DOHH2 (cell line): ENCODE data around the gene DOK6.

Experiments
- H3F3A ChIP-seq: fragments of 200-600 bp; sonication (generic), shearing (Covaris generic); 2 replicates; pipeline ENCODE4 v1.6.0; 2016; ENCODE audit warnings: antibody characterized with exemption, mild to moderate bottlenecking; ENCODE audit not compliant: control insufficient read depth, insufficient read depth
- H3K27ac ChIP-seq: fragments of 200-600 bp; sonication (generic); 2 replicates; pipeline ENCODE4 v1.5.1; 2014; ENCODE audit warnings: low read depth, mild to moderate bottlenecking, low read length, moderate library complexity
- H3K27me3 ChIP-seq: fragments of 200-600 bp; sonication (generic); 2 replicates; pipeline ENCODE4 v1.6.1; 2014; ENCODE audit warnings: mild to moderate bottlenecking, low read length, mixed read lengths; ENCODE audit not compliant: control insufficient read depth
- H3K36me3 ChIP-seq: fragments of 200-600 bp; sonication (generic); 2 replicates; pipeline ENCODE4 v1.6.1; 2014; ENCODE audit warnings: mild to moderate bottlenecking, low read length, moderate library complexity, mixed read lengths; ENCODE audit not compliant: control insufficient read depth
- H3K4me1 ChIP-seq: fragments of 200-600 bp; sonication (generic); 2 replicates; pipeline ENCODE4 v1.6.1; 2014; ENCODE audit warnings: mild to moderate bottlenecking, low read length, mixed read lengths; ENCODE audit not compliant: control insufficient read depth
- H3K4me2 ChIP-seq: fragments of 200-600 bp; sonication (generic); 2 replicates; pipeline ENCODE4 v1.6.0; 2014; ENCODE audit warnings: mild to moderate bottlenecking, low read length, moderate library complexity
- H3K4me3 ChIP-seq: fragments of 200-600 bp; sonication (generic); 2 replicates; pipeline ENCODE4 v1.5.1; 2014; ENCODE audit warnings: mild to moderate bottlenecking, low read length, mixed read lengths
- H3K79me2 ChIP-seq: fragments of 200-600 bp; sonication (generic); 2 replicates; pipeline ENCODE4 v1.6.1; 2014; ENCODE audit warnings: mild to moderate bottlenecking, low read length, mixed read lengths; ENCODE audit not compliant: control insufficient read depth
- H3K9me2 ChIP-seq: fragments of 200-600 bp; sonication (generic); replicated peaks from 2 replicates; pipeline ENCODE4 v1.6.1; 2014; ENCODE audit warnings: mild to moderate bottlenecking, low read length, mixed read lengths; ENCODE audit not compliant: control insufficient read depth
- H3K9me3 ChIP-seq: fragments of 200-600 bp; sonication (generic); 2 replicates; pipeline ENCODE4 v1.6.1; 2014; ENCODE audit warnings: antibody characterized with exemption, low read length, mixed read lengths; ENCODE audit not compliant: control insufficient read depth, insufficient read depth
- H4K20me1 ChIP-seq: fragments of 200-600 bp; sonication (generic); 2 replicates; pipeline ENCODE4 v1.6.0; 2014; ENCODE audit warnings: low read depth, mild to moderate bottlenecking, antibody characterized with exemption, low read length, moderate library complexity; ENCODE audit not compliant: control insufficient read depth, insufficient read depth
- CTCF ChIP-seq: fragments of 200-600 bp; sonication (generic); IDR thresholded peaks from one replicate; pipeline ENCODE4 v1.5.1; 2014; ENCODE audit warnings: antibody characterized with exemption, mild to moderate bottlenecking, low read depth, low read length; ENCODE audit not compliant: poor library complexity, severe bottlenecking
- EZH2phosphoT487 ChIP-seq: fragments of 200-600 bp; sonication (generic); IDR thresholded peaks from 2 replicates; pipeline ENCODE4 v1.6.1; 2017; ENCODE audit warnings: borderline replicate concordance, mild to moderate bottlenecking, antibody characterized with exemption, low read length, moderate library complexity, mixed read lengths

Gene DOK6

DNA sequence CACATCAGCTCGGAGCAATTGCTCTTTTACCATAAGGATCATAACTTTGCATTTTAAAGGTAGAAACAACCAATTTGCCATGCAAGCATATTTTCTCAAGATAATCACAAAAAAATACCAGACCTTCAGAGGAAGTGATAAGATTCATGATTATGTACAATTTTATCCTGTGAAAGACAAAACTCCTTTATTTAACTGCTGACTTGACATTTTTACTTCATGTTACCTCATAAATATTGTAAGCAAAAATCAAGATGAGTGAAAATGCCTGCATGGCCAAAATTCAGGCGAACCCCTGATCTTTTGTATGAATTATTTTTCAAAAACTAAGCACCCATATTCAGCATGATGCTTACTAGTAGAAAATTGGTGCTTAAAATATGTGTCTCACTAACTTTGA, 300.6 kb downstream of the DOK6 start:
- H4K20me1 ChIP-seq, result no peaks in the 10 kb centered on the region
- no peak overlapping the region for H3K27ac ChIP-seq
- no peaks in the 10 kb centered on the region for H3K9me2 ChIP-seq
- no peaks in the 10 kb centered on the region for H3K36me3 ChIP-seq
- TF ChIP-seq EZH2phosphoT487, result no peak
- no peak for TF ChIP-seq CTCF
- no peak overlapping the region for H3K4me3 ChIP-seq
- no peaks in the 10 kb centered on the region for H3K4me1 ChIP-seq
- no peaks in the 10 kb centered on the region for H3K9me3 ChIP-seq
- H3F3A ChIP-seq, result no peaks in the 10 kb centered on the region
- H3K79me2 ChIP-seq, result no peaks in the 10 kb centered on the region
- no peaks in the 10 kb centered on the region for H3K27me3 ChIP-seq
- no peak overlapping the region for H3K4me2 ChIP-seq

DNA sequence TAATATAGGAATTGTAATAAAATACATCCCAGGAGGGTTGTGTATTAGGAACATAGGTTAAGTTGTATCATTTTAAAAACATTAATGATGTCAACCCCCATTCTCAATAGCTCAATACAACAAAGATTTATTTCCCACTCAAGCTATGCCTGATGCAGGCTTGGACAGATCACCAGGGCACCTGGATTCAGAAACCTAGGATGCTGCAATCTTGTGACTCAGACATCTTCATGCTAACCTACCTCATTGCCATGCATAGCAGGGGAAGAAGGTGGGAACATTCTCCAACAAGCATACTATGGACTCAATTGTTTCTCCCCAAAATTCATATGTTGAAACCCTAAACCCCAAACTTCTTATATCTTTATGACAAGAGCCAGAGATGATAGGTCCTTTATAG, 302.8 kb downstream of the DOK6 start:
- no peaks in the 10 kb centered on the region for H3K79me2 ChIP-seq
- H3K27ac ChIP-seq, result no peak overlapping the region
- no peaks in the 10 kb centered on the region for H4K20me1 ChIP-seq
- H3F3A ChIP-seq, result no peaks in the 10 kb centered on the region
- no peak overlapping the region for H3K4me2 ChIP-seq
- no peaks in the 10 kb centered on the region for H3K9me2 ChIP-seq
- H3K9me3 ChIP-seq, result no peaks in the 10 kb centered on the region
- no peaks in the 10 kb centered on the region for H3K36me3 ChIP-seq
- H3K4me3 ChIP-seq, result no peak overlapping the region
- no peak for TF ChIP-seq EZH2phosphoT487
- TF ChIP-seq CTCF, result no peak
- no peaks in the 10 kb centered on the region for H3K4me1 ChIP-seq
- no peaks in the 10 kb centered on the region for H3K27me3 ChIP-seq

GRCh38 chr18:69705987-69706386, 305.3 kb downstream of the DOK6 start:
- no peak overlapping the region for H3K27ac ChIP-seq
- no peaks in the 10 kb centered on the region for H3K9me3 ChIP-seq
- H3K36me3 ChIP-seq, result no peaks in the 10 kb centered on the region
- H3K27me3 ChIP-seq, result no peaks in the 10 kb centered on the region
- TF ChIP-seq CTCF (no peak), EZH2phosphoT487 (no peak)
- H3K9me2 ChIP-seq, result no peaks in the 10 kb centered on the region
- no peaks in the 10 kb centered on the region for H4K20me1 ChIP-seq
- no peaks in the 10 kb centered on the region for H3K4me1 ChIP-seq
- H3K4me3 ChIP-seq, result no peak overlapping the region
- no peak overlapping the region for H3K4me2 ChIP-seq
- H3F3A ChIP-seq, result no peaks in the 10 kb centered on the region
- H3K79me2 ChIP-seq, result no peaks in the 10 kb centered on the region

GRCh38 chr18:69708844-69709243, 308.2 kb downstream of the DOK6 start:
- Histone ChIP-seq H3F3A (no peaks in the 10 kb centered on the region), H4K20me1 (no peaks in the 10 kb centered on the region), H3K27ac (no peak overlapping the region), H3K27me3 (no peaks in the 10 kb centered on the region), H3K9me3 (no peaks in the 10 kb centered on the region), H3K79me2 (no peaks in the 10 kb centered on the region), H3K9me2 (no peaks in the 10 kb centered on the region), H3K36me3 (no peaks in the 10 kb centered on the region), H3K4me2 (no peak overlapping the region), H3K4me3 (no peak overlapping the region), H3K4me1 (no peaks in the 10 kb centered on the region)
- no peak for TF ChIP-seq EZH2phosphoT487
- TF ChIP-seq CTCF, result no peak
